ENCODE data around the gene TCP11.

The TCP11 gene

GRCh38 chr6:35080821-35081425, 60.2 kb downstream of the TCP11 start:
- no peak for DNase-seq (ENCODE audit: low read depth)

DNA sequence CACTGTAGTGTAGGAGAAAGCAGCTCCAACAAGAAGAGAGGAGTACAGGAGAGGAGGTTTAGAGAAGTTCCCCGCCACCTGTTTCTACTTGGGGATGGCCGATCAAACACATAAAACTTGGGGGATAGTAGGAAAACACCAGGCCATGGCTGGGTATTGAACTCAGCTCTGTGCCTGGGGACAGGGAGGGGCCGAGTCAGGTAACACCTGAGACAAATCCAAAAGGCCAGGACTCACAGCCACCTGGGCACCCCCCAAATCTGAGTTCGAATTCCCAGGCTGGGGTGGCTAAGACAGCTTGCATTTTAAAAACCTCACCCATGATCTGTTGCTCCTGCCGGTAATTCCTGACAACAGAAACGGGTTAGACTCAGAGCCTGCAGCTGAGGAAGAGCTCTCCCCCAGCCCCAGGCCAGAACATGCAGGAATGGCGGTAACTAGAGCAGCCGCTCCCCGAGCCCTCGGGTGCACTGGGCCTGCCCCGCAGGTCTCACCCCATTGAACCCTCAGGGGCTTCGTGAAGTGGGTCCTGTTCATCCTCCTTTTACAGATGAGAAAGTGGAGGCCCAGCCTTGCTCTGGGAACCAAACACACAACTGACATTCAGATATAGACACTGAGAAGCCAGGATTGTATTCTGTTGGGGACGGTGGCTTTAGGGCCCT, 61.0 kb downstream of the TCP11 start:
- DNase-seq (ENCODE audit: low read depth) = no peak

GRCh38 chr6:35079311-35080000, 61.7 kb downstream of the TCP11 start:
- no peak for DNase-seq (ENCODE audit: low read depth)

DNA sequence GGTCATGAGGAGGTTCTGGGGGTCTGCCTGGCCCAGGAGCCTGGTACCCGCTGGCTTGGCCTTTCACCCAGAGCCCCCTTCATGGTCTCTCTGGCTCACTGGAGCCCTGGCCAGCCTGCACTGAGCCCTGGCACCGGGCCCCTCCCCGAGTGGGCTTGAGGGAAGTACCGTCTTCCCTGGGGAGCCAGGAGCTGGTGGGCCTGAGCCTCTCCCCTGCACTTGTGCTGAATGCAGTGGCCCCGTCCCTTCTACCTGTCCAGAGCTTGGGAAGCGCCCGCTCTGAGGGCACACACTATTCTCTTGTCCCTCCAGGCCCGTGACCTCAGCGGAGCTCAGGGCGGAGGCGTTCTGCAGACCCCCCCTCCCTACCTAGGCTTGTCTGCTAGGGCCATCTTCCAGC, 62.2 kb downstream of the TCP11 start:
- DNase-seq (ENCODE audit: low read depth) = no peak

DNA sequence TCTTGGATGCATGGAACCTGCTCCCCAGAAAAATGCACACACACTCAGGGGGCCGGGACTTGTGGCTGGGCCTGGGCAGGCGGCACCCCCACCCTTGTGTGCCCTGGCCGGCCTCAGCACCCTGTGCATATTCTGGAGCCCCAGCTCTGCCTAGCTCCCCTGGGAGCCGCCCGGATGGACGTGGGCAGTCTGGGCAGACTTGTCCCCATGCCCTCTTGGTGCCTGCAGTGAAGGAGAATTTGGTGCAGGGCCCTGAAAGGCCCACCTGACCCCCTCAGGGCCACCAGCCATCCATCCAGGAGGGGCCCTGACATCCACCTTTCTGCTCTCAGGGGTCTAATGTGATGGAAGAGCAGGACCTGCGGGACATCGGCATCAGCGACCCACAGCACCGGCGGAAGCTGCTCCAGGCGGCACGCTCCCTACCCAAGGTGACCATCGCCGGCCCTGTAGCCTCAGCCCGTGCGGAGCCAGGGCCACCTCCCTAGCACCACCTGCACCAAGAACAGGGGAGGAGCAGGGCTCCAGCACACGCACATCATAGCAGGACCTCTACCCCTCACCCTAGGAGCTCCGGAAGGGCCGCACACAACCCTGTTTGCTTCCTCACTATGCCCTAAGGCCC, 62.8 kb downstream of the TCP11 start:
- no peak for DNase-seq (ENCODE audit: low read depth)

- DNase-seq (ENCODE audit: low read depth) = no peak
Observed at GRCh38 chr6:35077713-35078105, 63.4 kb downstream of the TCP11 start.

GRCh38 chr6:35076997-35077712, 64.0 kb downstream of the TCP11 start:
- DNase-seq (ENCODE audit: low read depth) = no peak

GRCh38 chr6:35073766-35074471, 67.2 kb downstream of the TCP11 start:
- no peak for DNase-seq (ENCODE audit: low read depth)

GRCh38 chr6:35073211-35073610, 67.9 kb downstream of the TCP11 start:
- DNase-seq (ENCODE audit: low read depth) = no peak

DNA sequence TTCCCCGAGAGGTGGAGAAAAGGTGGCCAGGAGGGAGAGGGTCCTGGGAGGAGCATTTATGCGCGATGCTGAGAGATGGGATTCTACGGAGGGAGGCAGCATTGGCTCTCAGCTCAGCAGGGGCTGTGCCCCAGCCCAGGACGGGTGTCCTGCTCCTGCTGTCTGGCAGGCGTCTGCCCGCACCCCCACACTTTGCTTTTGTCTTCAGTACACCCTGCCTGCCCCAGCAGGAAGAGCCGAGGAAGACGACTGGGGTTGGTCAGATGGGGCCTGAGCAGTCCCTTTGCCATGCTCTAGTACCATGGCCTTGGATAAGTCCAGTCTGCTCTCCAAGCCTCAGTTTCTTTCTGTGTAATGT, 68.5 kb downstream of the TCP11 start:
- no peak for DNase-seq (ENCODE audit: low read depth)

GRCh38 chr6:35072051-35072697, 69.0 kb downstream of the TCP11 start:
- no peak for DNase-seq (ENCODE audit: low read depth)

- no peak for DNase-seq (ENCODE audit: low read depth)
Observed at GRCh38 chr6:35071347-35071994, 69.7 kb downstream of the TCP11 start.

DNA sequence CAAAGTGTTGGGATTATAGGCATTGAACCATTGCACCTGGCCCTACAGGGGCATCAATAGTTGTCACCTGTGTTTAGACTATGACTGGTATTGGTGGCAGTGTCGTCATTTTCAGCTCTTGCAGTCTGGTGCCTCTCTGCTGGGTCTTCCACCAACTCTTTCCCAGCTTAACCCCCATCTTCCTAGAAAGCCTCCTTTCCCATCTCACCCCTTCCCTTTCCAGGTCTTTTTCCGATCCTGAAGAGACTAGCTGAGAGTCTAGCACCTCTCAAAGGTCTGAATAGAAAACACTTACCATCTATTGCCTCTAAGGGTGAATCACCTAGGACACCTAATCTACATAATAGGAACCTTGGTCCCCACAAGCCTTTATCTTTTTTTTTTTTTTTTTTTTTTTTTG, 71.0 kb downstream of the TCP11 start:
- no peak for DNase-seq (ENCODE audit: low read depth)

- DNase-seq (ENCODE audit: low read depth) = no peak
Observed at GRCh38 chr6:35069262-35069661, 71.9 kb downstream of the TCP11 start.

GRCh38 chr6:35068644-35069043, 72.5 kb downstream of the TCP11 start:
- no peak for DNase-seq (ENCODE audit: low read depth)

GRCh38 chr6:35068206-35068605, 72.9 kb downstream of the TCP11 start:
- DNase-seq (ENCODE audit: low read depth) = no peak

All from activated T-helper 9 cell treated with anti-CD3 and anti-CD28 coated beads, Interleukin-2, amount 50 U/mL, for 16 hours (primary cell).